IMR-90 (cell line): ENCODE results near the gene MDC1. TPM values are rescaled to one million over a fixed set of nuclear protein-coding genes. Genes with fewer than 3 reads are reported as not detected.

Source experiments
- ATAC-seq: fragments of 200-7000 bp; cut with Tn5 transposase; 2 replicates; pipeline ENCODE4 v1.9.1; 2020; ENCODE audit warnings: low read depth, mild to moderate bottlenecking, moderate library complexity
- BruUV-seq: library from RNA; stranded (reverse); fragments of 400-500 nt; replicated peaks from 2 replicates; lab custom pipeline; 2021; lab: Mats Ljungman, UMichigan
- CTCF ChIA-PET: fragments of 300-600 bp; formaldehyde crosslinking; extraction: SDS; loops from one replicate; lab custom pipeline; 2021; ENCODE audit warnings: antibody characterized with exemption; lab: Yijun Ruan, JAX
- POLR2A ChIA-PET: fragments of 300-600 bp; sonication (Branson Sonifier 250); formaldehyde crosslinking; loops from one replicate; lab custom pipeline; 2022; ENCODE audit warnings: antibody characterized with exemption; ENCODE audit not compliant: unreplicated experiment; lab: Charles Lee
- DNase-seq: peaks from one replicate; pipeline ENCODE4 v3.0.0; 2013
- H2AFZ ChIP-seq: replicated peaks from 2 replicates; pipeline ENCODE3; 2013; ENCODE audit warnings: low read length, mild to moderate bottlenecking; ENCODE audit not compliant: poor library complexity
- H2AK5ac ChIP-seq: 2 replicates; pipeline ENCODE4 v1.6.1; 2013; ENCODE audit warnings: low read depth, low read length, inconsistent platforms
- H2AK9ac ChIP-seq: replicated peaks from 2 replicates; pipeline ENCODE3; 2013; ENCODE audit warnings: mild to moderate bottlenecking, low read depth, low read length, moderate library complexity; ENCODE audit not compliant: poor library complexity
- H2BK120ac ChIP-seq: 2 replicates; pipeline ENCODE4 v1.6.1; 2013; ENCODE audit warnings: low read depth, low read length, inconsistent platforms
- H2BK15ac ChIP-seq: 3 replicates; pipeline ENCODE4 v1.6.1; 2013; ENCODE audit warnings: low read depth, low read length, inconsistent platforms
- H2BK20ac ChIP-seq: 2 replicates; pipeline ENCODE4 v1.6.1; 2013; ENCODE audit warnings: low read depth, mild to moderate bottlenecking, inconsistent platforms, low read length, moderate library complexity
- H2BK5ac ChIP-seq: 2 replicates; pipeline ENCODE4 v1.6.1; 2013; ENCODE audit warnings: mild to moderate bottlenecking, low read depth, low read length, inconsistent platforms; ENCODE audit not compliant: poor library complexity, severe bottlenecking
- H3K14ac ChIP-seq: replicated peaks from 2 replicates; pipeline ENCODE4 v1.6.1; 2013; ENCODE audit warnings: low read depth, low read length, inconsistent platforms
- H3K18ac ChIP-seq: 2 replicates; pipeline ENCODE4 v1.6.1; 2013; ENCODE audit warnings: low read depth, low read length, control low read depth
- H3K23ac ChIP-seq: 2 replicates; pipeline ENCODE4 v1.6.1; 2013; ENCODE audit warnings: low read depth, low read length, inconsistent platforms
- H3K27ac ChIP-seq: 2 replicates; pipeline ENCODE4 v1.5.1; 2013; ENCODE audit warnings: mild to moderate bottlenecking, control low read depth, low read length; ENCODE audit not compliant: insufficient read depth
- H3K27me3 ChIP-seq: 2 replicates; pipeline ENCODE4 v1.6.1; 2013; ENCODE audit warnings: low read length; ENCODE audit not compliant: control insufficient read depth, insufficient read depth
- H3K36me3 ChIP-seq: 2 replicates; pipeline ENCODE4 v1.6.1; 2013; ENCODE audit warnings: low read length, mixed read lengths; ENCODE audit not compliant: control insufficient read depth, insufficient read depth
- H3K4ac ChIP-seq: 2 replicates; pipeline ENCODE4 v1.6.1; 2013; ENCODE audit warnings: low read depth, low read length, inconsistent platforms
- H3K4me1 ChIP-seq: 2 replicates; pipeline ENCODE4 v1.6.1; 2013; ENCODE audit warnings: low read length, mixed read lengths; ENCODE audit not compliant: control insufficient read depth, insufficient read depth
- H3K4me2 ChIP-seq: 2 replicates; pipeline ENCODE4 v1.6.1; 2013; ENCODE audit warnings: low read depth, mild to moderate bottlenecking, control low read depth, low read length, moderate library complexity
- H3K4me3 ChIP-seq: 2 replicates; pipeline ENCODE4 v1.5.1; 2013; ENCODE audit warnings: low read depth, mild to moderate bottlenecking, control low read depth, low read length, moderate library complexity; ENCODE audit not compliant: insufficient read depth
- H3K56ac ChIP-seq: 2 replicates; pipeline ENCODE4 v1.6.1; 2013; ENCODE audit warnings: low read length, inconsistent platforms; ENCODE audit not compliant: insufficient read depth; ENCODE audit errors: extremely low read depth
- H3K79me1 ChIP-seq, 2 experiments: 2 replicates each; pipeline ENCODE4 v1.6.1; 2013; ENCODE audit warnings: low read length in 2 of 2, inconsistent platforms in 1 of 2, low read depth in 1 of 2
- H3K9ac ChIP-seq: 2 replicates; pipeline ENCODE4 v1.6.1; 2013; ENCODE audit warnings: low read depth, low read length, control low read depth
- H3K9me1 ChIP-seq: 2 replicates; pipeline ENCODE4 v1.6.1; 2013; ENCODE audit warnings: low read length, inconsistent platforms; ENCODE audit not compliant: insufficient read depth
- H3K9me3 ChIP-seq: 2 replicates; pipeline ENCODE4 v1.6.1; 2013; ENCODE audit warnings: low read length; ENCODE audit not compliant: control insufficient read depth, insufficient read depth
- H4K20me1 ChIP-seq: 2 replicates; pipeline ENCODE4 v1.6.1; 2013; ENCODE audit warnings: low read length, inconsistent platforms; ENCODE audit not compliant: insufficient read depth
- H4K5ac ChIP-seq: 2 replicates; pipeline ENCODE4 v1.6.1; 2013; ENCODE audit warnings: mild to moderate bottlenecking, low read depth, low read length, control low read depth
- H4K8ac ChIP-seq, 2 experiments: 2 replicates each; pipeline ENCODE4 v1.6.1; 2013; ENCODE audit warnings: low read depth in 2 of 2, low read length in 2 of 2, control low read depth in 1 of 2, inconsistent platforms in 1 of 2
- H4K91ac ChIP-seq: 2 replicates; pipeline ENCODE4 v1.6.1; 2013; ENCODE audit warnings: low read depth, low read length, inconsistent platforms; ENCODE audit not compliant: insufficient read depth
- CTCF ChIP-seq: conservative IDR thresholded peaks from 2 replicates; pipeline ENCODE4 v1.5.1; 2012; ENCODE audit warnings: mild to moderate bottlenecking, low read depth, low read length, improper control_type of control experiment
- MXI1 ChIP-seq: IDR thresholded peaks from 2 replicates; pipeline ENCODE4 v1.6.1; 2012; ENCODE audit warnings: low read depth, mild to moderate bottlenecking, low read length, moderate library complexity, borderline replicate concordance
- RAD21 ChIP-seq: IDR thresholded peaks from 2 replicates; pipeline ENCODE4 v1.6.1; 2012; ENCODE audit warnings: low read length, improper control_type of control experiment
- SMC3 ChIP-seq: fragments of 150-350 bp; IDR thresholded peaks from 2 replicates; pipeline ENCODE4 v1.6.1; 2016; ENCODE audit warnings: low read depth, mild to moderate bottlenecking, antibody characterized with exemption, low read length, moderate library complexity
- USF2 ChIP-seq: fragments of 150-350 bp; IDR thresholded peaks from 2 replicates; pipeline ENCODE4 v1.6.1; 2017; ENCODE audit warnings: mild to moderate bottlenecking, antibody characterized with exemption, low read length, low read depth
- WGBS, 2 experiments: methylation state at CpG; one replicate each; pipeline versions ENCODE4 v1.1.5 to v1.1.7; 2013; ENCODE audit warnings: missing lambda C conversion rate in 2 of 2; ENCODE audit not compliant: insufficient read length in 1 of 2; ENCODE audit errors: extremely low coverage in 2 of 2; 5-methylcytosine and 5-hydroxymethylcytosine counted together
- dilution Hi-C: fragments of 300-500 bp; cut with HindIII; formaldehyde crosslinking; loops from one replicate; pipeline ENCODE4 v1.14.3; 2018; ENCODE audit warnings: low sequenced_read_pairs; ENCODE audit not compliant: unreplicated experiment
- in situ Hi-C: fragments of 300-500 bp; cut with MboI; formaldehyde crosslinking; loops from 3 replicates; pipeline ENCODE4 v1.14.3; 2019; ENCODE audit warnings: low sequenced_read_pairs, inconsistent platforms, mixed read lengths
- intact Hi-C: fragments of 100-400 bp; cut with micrococcal nuclease; formaldehyde crosslinking; loops from 2 replicates; pipeline ENCODE4 v1.10.0; 2022
- polyA plus RNA-seq, 3 experiments: library from polyadenylated mRNA; depleted of rRNA; stranded (reverse); fragments of >200 nt; gene quantifications; 2 replicates each; pipeline ENCODE4 v1.2.3, GENCODE V29; 2012; ENCODE audit warnings: low replicate concordance in 1 of 3
- total RNA-seq: library from RNA; depleted of rRNA; stranded (reverse); fragments of >200 nt; gene quantifications from 2 replicates; pipeline ENCODE4 v1.2.3, GENCODE V29; 2012

MDC1 gene
- total and polyA plus RNA-seq, 2 of the 4 experiments (the other 2 are of a cell fraction): 4.5 to 12.1 TPM

GRCh38 chr6:30730601-30731435, 13.7 kb upstream of the MDC1 start:
- no TSS peak for BruUV-seq
- dilution Hi-C loops: no loop called here

More at GRCh38 chr6:30730601-30731435, 13.7 kb upstream of the MDC1 start:
- Histone ChIP-seq H4K91ac (no peak overlapping the region), H3K27me3 (no peaks in the 10 kb centered on the region), H4K8ac (no peak overlapping the region), H3K79me1 (peaks cover 39 to 66% of the 10 kb centered on the region in 2 experiments), H3K9ac (no peak overlapping the region), H3K9me1 (peaks cover 3% of the 10 kb centered on the region; the same call in 1 of the 2 replicates), H2BK5ac (no peak overlapping the region), H2BK15ac (no peak overlapping the region), H3K4me1 (peaks cover under 1% of the 10 kb centered on the region; the same call in 1 of the 2 replicates), H2AK5ac (no peak overlapping the region), H3K9me3 (no peaks in the 10 kb centered on the region), H4K20me1 (peaks cover 17% of the 10 kb centered on the region), H3K56ac (no peak overlapping the region), H3K4me2 (no peak overlapping the region), H3K4me3 (no peak overlapping the region), H2BK120ac (no peak overlapping the region), H3K23ac (no peak overlapping the region), H2AFZ (peak overlapping the region; percentile 49), H2AK9ac (peak overlapping the region; percentile 61), H3K36me3 (peaks cover 55% of the 10 kb centered on the region), H2BK20ac (no peak overlapping the region), H3K18ac (no peak overlapping the region), H3K27ac (no peak overlapping the region), H4K5ac (no peak overlapping the region), H3K4ac (no peak overlapping the region), H3K14ac (no peak overlapping the region)
- in situ Hi-C loops: no loop called here
- ChIA-PET POLR2A (interaction anchor here (0.6 kb wide), 1 partner anchor 61 kb away, joined by 3 read pairs; no protein-coding TSS in a partner anchor), CTCF (no interaction called here)
- intact Hi-C loops: no loop called here
- ATAC-seq: no peak
- 73% methylated on average over 12 of the region's 30 CpGs; no CpG with 5 or more reads in 1 of the 2 experiments for WGBS, 2 experiments
- peak; percentile 43 for TF ChIP-seq RAD21
- TF ChIP-seq USF2: no peak
- TF ChIP-seq SMC3: 0 out of 2 replicates have a peak, but pooled peaks have one; percentile 7
- peak; percentile 44 for TF ChIP-seq CTCF
- TF ChIP-seq MXI1: no peak
- peak; percentile 47 for DNase-seq
